NCI-H1048 (cell line): ENCODE results near the gene MEPCE.
A peak's percentile ranks its signal among the peaks of the same experiment; 100 is the strongest.

Experiments used
- DNase-seq: peaks from one replicate; lab custom pipeline; 2025; lab: John Stamatoyannopoulos, UW

MEPCE gene

DNA sequence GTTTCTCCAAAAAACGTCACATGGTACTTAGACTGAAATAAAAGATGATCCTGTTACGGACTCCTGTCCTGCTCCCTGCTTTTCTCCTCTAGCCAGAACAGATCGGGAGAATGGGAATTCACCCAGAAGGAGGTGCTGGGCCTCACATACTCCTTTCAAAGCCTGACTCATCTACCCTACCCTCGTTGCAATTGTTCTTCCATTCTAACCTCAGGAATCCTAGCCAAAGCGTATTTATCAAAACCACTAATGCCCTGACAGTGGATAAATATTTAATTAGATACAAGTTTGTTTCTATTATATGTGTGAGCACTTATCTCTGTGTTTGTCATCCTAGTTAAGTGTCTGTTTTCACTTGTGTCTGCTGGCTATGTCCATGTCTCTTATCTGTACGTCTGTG lies 22.9 kb upstream of the MEPCE start:
- DNase-seq: no peak

GRCh38 chr7:100407285-100408180 lies 22.1 kb upstream of the MEPCE start:
- DNase-seq: no peak

GRCh38 chr7:100411101-100411500 lies 18.5 kb upstream of the MEPCE start:
- no peak for DNase-seq

- no peak for DNase-seq
Measured at GRCh38 chr7:100413346-100413745, 16.3 kb upstream of the MEPCE start.

GRCh38 chr7:100413889-100414288 lies 15.7 kb upstream of the MEPCE start:
- DNase-seq: no peak

- no peak for DNase-seq
Measured at GRCh38 chr7:100415448-100415847, 14.2 kb upstream of the MEPCE start.

DNA sequence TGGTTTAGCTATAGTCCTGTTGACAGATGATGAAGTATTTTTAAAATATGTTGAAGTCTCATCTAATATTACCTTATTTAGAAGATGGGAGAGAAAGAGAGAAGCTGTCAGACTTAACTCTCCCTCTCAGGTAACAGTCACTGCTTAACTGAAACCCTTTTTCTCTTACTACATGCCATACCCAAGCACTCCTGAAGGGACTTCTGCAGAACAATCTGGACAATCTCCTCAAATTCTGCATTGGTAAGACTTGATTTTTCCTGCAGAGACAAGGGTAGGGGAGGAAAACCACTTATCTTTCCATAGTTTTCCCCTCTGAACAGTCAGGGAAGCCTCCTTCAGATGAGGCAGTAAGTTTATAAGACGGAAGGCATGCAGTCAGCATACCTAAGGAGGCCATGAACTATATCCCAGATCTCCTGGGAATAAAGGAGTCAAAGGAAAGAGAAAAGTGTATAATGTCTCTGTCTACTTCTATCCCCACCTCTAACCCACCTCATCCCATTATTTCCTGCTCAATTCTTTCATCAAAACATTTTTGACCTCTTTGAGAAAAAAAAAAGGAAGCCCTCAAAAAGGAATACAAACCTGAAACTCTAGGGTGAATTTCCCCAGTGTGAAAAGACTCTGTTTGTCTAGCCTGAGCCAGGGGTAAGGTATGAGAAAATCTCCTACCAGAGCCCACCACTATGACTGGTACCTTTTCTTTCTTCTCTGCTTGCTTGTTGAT lies 10.5 kb upstream of the MEPCE start:
- DNase-seq: no peak

GRCh38 chr7:100419660-100420226 lies 9.9 kb upstream of the MEPCE start:
- DNase-seq: no peak

- DNase-seq: no peak
Measured at GRCh38 chr7:100423315-100423714, 6.3 kb upstream of the MEPCE start.

- no peak for DNase-seq
Measured at GRCh38 chr7:100425347-100425746, 4.3 kb upstream of the MEPCE start.

DNA sequence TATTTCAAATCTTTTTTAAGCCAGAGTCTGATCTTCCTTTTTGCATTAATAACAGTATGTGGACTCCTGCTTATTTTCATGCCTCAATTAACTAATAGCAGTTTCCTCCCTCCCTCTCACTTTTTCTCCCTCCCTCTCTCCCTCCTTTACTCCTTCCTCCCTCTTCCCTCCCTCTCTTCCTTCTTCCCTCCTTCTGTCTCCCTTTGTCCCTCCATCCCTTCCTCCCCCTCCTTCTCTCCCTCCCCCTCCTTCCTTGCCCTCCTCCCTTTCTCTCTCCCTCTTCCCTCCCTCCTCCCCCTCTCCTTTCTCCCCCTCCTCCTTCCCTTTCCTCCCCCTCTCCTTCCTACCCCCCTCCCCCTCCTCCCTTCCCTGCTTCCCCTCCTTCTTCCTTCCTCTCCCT lies 3.1 kb upstream of the MEPCE start:
- no peak for DNase-seq

GRCh38 chr7:100427762-100428198 lies 1.9 kb upstream of the MEPCE start:
- no peak for DNase-seq

DNA sequence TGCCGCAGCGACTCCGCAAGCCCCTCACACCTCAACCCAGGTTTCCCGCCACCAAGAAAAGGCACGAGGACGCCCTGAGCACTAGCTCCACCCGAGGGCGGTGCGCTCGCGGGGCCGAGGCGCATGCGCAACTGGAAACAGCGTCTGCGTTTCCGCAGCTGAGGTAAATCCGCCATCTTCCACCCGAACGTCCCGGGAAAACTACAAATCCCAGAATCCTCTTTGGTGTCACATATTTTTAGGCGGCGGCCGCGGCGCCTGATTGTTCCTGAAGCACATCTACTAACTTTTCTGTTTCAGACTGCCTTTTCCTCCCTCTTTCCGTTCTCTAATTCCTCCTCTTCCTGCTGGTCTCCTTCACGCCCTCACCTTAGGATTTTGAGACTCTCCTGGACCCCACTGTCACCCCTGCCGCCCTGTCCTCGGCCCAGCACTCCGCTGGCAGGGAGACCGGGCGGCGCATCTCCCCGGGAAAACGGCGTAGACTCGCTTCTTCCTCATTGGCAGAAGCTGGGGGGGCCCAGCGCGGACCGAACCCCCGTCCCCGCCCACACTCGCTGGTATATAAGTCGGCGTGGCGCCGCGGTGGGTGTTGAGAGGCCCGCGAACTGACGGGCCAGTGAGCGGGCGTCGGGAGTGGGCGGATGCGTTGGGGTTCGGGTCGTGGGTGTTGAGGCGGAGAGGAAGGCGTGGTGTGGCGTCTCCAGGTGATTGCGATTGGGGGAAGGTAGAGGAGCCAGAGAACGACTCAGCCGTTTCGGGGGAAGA lies 1.2 kb upstream of the MEPCE start, which contains the start of gene ZCWPW1:
ZCWPW1 (minus strand) TSS at position 505 of the 768 bp plus-strand sequence. CDS start 8,054 bp downstream, outside the sequence.
- peak; percentile 86 for DNase-seq

GRCh38 chr7:100428967-100429636 lies 529 bp upstream of the MEPCE start:
- peak; percentile 98 for DNase-seq

GRCh38 chr7:100430493-100431285 lies 1.1 kb downstream of the MEPCE start:
- DNase-seq: no peak

DNA sequence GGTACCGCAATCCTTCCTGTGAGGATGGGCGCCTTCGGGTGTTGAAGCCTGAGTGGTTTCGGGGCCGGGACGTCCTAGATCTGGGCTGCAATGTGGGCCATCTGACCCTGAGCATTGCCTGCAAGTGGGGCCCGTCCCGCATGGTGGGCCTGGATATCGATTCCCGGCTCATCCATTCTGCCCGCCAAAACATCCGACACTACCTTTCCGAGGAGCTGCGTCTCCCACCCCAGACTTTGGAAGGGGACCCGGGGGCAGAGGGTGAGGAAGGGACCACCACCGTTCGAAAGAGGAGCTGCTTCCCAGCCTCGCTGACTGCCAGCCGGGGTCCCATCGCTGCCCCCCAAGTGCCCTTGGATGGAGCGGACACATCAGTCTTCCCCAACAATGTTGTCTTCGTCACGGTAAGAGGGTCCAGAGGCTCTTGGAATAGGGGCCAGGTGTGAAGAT lies 1.7 kb downstream of the MEPCE start:
- DNase-seq: no peak

DNA sequence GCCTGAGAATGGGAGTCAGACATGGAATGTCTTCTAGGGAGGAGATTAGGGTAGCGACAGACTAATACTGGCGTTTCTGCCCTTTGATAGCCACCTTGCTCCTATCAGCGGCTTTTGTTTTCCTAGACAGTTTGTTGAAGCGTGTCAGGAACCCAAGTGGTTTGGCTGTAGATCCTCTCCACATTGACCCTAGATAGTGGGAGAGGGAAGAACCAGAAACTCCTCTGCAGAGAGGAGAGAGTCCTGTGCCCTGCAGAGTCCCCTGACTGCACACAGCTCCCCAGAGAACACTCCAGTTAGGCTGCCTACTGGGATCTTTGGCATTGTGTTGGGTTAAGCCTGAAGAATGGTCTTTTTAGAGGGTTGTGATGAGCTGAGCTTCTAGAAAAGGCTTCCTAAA lies 2.4 kb downstream of the MEPCE start:
- no peak for DNase-seq

DNA sequence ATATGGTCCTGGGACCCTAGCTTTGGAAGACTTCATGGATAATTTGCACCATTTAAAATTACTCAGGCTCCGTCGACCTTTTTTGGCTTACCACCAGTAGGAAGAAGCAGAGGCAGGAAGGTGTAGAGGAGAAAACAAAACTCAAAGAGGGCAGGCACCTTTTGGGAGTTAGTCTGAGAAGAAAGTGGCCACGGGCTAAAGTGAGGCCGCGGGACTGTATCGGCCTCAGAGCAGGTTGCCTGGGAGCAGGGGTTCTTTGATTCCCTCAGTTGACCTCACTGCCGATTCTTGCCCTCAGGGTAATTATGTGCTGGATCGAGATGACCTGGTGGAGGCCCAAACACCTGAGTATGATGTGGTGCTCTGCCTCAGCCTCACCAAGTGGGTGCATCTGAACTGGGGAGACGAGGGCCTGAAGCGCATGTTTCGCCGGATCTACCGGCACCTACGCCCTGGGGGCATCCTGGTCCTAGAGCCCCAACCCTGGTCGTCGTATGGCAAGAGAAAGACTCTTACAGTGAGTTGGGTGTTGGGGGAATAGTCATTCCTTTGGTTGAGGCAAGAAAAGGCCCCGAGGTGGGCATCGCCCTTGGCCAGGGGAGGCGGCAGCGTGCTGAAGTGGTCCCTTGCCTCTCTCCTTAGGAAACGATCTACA lies 3.1 kb downstream of the MEPCE start:
- DNase-seq: no peak

DNA sequence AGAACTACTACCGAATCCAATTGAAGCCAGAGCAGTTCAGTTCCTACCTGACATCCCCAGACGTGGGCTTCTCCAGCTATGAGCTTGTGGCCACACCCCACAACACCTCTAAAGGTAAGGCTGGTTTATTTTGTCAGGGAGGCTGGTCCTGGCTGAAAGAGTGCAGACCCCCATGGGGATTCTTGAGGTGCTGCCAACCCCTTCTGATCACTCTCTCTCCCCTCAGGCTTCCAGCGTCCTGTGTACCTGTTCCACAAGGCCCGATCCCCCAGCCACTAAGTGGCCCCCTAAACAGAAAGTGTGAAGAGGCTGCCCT lies 3.6 kb downstream of the MEPCE start:
- DNase-seq: no peak
